GM19035 (cell line): ENCODE measurements around the gene ATP10B.
A peak's percentile ranks its signal among the peaks of the same experiment; 100 is the strongest.

ENCODE experiments used
- ATAC-seq: cut with Tn5 transposase; IDR thresholded peaks from one replicate; pipeline ENCODE4 v1.9.1; 2021; ENCODE audit not compliant: unreplicated experiment

The ATP10B gene

GRCh38 chr5:160697281-160697680, 154.7 kb downstream of the ATP10B start:
- no peak for ATAC-seq

GRCh38 chr5:160694896-160695295, 157.1 kb downstream of the ATP10B start:
- no peak for ATAC-seq

DNA sequence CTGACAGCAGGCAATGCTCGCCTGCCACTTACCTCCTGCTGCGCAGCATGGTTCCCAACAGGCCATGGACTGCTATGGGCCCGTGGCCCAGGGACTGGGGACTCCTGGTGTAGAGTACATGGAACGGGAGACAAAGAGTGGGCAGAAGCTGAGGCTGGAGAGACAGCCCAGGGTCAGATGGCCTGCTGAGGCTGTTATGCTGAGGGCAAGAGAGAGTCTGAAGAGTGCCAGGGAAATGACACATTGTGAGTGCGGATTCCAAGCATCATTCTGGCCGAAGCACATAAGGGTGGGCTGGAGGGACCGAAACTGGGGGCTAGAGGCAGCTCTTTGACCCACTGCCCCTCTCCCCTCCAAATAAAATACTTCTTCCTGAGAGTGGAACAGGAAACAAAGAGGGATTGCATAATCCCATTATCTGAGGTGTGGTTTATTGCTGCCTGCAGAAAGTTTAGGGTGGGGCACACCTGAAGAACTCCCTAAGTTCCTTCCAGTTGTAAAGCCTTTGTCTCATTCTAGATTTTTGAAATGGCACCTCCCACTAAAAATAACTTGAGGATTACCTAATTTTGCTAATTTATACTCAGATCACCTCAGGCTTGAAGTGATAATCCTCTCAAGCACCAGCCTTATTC, 158.1 kb downstream of the ATP10B start:
- ATAC-seq: no peak

GRCh38 chr5:160692271-160692670, 159.7 kb downstream of the ATP10B start:
- ATAC-seq: no peak

DNA sequence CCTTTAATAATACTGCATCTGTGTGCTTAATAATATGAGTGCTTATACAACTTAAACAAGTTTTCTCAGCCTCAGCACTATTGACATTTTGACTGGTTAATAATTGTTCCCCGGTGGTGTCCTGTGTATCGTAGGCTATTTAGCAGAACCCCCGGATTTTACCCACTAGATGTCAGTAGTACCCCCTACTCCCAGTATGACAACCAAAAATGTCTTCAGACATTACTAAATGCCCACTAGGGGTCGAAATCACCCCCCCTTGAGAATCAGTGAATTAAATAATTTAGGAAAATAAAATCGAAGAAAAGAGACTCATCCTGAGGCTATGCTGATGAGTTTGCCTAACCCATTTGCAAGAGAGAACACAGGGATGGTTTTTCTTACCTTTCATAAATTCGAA, 166.3 kb downstream of the ATP10B start:
- ATAC-seq: peak; percentile 74

DNA sequence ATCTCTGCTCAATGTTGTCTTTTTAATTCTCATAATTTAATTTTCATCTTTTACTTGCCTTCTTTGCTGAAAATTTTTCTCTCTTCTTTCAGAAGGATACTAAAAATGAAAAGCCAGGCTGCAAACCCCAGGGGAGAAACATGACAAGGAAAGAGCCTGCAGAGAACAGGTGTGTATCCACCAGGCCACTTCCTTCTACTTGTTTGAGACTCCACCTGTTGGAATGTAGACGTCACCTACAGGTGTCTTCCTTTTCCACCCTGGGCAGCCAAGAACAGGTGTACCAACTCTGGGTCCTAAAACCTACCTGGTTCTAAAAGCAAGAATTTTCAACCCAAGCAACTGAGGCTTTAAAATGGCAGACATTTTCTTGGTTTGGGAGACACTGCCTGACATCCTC, 166.8 kb downstream of the ATP10B start:
- ATAC-seq: no peak

DNA sequence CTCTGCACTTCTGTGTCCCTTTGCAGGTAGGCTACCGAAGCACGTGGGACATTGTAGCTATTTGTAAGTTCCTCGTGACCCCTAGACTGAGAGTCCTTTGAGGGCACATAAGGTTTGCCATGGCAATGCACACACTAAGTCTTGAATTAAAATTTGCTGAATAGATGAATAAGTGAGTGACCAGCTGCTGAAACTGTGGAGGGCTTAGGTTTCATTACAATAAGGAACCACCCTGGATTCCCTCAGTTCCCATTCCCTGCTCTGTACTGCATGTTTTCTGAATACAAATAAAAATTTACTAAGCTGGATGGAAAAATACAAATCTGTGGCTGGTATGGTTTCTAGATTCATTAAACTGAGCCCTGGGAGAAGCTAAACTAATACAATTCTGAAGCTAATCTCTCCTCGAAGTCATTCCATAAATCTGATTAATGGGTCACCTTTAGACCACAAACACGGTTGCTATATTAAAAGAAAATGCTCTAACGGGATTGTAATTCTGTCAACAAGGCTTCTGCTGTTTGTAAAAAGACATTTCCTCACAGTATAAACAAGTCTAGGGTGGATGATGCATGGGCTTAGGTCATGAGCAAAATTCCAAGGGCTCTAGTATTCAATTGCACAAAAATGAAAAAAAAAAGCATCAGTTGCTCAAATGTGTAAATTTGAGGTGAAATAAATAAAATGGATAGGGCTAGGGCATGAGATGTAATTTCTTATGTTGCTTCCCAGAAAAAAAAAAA, 172.3 kb downstream of the ATP10B start:
- no peak for ATAC-seq

GRCh38 chr5:160675988-160676387, 176.0 kb downstream of the ATP10B start:
- ATAC-seq: no peak

DNA sequence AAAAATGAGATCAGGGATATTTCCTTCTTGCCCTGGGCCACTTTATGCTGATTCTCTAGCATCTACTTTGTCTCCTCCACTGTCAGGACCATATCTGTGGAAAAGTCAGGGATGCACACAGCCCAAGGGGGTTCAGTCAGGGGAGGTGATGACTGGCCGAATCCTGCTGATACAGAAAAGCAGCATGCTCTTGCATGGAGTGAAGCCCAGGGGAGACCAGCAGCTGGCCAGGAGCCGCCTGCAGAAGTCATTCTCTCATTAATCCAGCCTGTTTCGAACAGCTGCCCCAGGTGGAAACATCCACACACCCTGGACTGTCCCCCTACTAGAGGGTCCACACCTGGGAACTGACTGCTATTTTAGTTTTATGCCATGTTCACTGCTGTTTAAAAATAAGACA, 177.1 kb downstream of the ATP10B start:
- no peak for ATAC-seq

GRCh38 chr5:160672521-160672920, 179.5 kb downstream of the ATP10B start:
- ATAC-seq: no peak

- ATAC-seq: no peak
These were observed 183.7 kb downstream of the ATP10B start for GRCh38 chr5:160668356-160668755.

- no peak for ATAC-seq
These were observed 184.9 kb downstream of the ATP10B start for GRCh38 chr5:160667160-160667559.

DNA sequence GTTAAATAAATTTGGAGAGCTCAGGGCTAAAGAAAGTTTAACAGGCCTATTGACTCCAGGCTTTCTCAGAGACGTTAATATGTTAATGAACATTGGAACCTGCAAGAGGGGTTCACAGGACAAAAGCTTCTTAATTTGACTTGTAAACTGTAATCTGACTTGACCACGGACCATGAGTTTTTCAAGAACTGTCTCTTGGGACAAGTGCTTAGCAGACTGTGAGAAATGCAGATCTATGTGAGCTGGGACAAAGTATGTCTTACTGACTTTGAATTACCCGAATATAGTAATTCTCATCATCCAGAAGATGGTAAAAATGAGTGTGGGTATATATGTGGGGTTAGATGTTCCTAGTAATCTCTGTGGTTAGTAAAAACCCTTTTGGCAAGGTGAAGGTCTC, 186.6 kb downstream of the ATP10B start:
- ATAC-seq: no peak

DNA sequence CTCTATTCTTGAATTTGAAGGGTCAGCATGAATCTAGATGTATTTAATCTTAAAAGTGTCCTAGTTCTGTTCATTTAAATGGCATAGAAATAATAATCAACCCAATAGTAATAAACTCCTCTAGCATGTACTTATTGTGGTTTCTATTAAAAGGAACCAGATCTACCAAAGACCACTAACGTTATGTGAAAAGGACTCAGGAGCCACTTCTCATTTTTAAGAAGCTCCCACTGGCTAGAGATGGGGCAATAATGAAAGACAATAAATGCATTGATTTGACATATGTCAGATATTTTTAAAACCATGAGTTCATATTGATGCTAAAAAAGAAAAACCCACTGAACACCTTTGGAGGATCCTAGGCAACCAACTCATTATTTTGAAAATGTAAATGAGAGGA, 191.9 kb downstream of the ATP10B start:
- ATAC-seq: no peak

DNA sequence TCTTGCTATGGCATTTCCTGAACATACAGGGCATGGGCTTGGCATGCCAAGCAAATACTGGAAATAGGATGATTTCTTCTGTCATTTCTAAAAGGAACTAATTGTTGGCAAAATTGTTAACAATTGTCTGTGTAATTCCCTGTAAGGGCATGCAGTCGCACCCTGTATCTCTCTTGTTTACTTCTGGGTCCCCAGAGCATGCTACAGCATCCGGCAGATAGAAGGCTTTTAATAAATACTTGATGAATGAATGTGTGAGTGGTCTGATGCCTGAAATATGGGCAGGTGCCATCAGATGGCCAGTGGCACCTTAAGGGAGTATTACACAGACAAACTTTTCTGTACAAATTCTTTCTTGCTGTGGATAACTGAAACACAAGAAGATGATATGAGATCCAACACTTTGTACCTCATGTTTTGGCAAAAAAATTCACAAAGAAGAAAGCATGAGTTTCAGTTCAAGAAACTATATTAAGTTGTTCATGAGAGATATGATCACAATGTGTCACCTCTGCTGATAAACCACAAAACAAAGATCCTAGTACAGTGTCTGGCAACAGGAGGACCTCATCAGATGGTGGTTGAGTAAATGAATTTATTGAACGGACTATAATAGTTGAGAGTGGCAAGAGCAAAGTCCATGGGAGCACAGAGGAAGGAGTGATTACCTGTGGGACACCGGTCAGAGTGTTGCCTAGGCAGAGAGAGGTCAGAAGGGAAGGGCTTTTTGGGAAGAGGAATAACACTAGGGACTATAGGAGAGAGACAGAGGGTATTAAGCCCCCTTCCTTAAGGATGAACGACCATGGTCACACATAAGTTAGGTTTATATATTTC, 194.2 kb downstream of the ATP10B start:
- ATAC-seq: no peak

DNA sequence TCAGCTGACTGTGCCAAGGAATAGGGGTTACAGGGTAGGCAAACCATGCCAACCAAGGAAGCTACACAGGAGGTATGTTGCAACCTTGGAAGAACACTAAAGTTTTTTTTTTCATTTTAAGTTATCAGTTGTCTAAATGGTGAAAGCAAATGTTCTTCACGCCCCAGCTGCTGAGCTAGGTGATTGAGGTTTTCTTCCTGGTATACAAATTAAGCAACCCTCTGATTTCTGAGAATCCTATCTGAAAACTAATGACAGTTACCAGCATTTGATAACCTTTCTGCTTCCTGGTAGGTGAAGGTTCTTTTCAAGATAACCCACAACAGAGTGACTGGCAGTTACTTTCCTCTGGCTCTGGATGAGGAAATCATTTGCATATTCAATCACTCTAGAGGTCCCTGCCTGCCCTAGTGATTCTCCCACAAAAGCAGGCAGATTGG, 194.9 kb downstream of the ATP10B start:
- no peak for ATAC-seq

- ATAC-seq: no peak
These were observed 196.3 kb downstream of the ATP10B start for GRCh38 chr5:160655717-160656116.

DNA sequence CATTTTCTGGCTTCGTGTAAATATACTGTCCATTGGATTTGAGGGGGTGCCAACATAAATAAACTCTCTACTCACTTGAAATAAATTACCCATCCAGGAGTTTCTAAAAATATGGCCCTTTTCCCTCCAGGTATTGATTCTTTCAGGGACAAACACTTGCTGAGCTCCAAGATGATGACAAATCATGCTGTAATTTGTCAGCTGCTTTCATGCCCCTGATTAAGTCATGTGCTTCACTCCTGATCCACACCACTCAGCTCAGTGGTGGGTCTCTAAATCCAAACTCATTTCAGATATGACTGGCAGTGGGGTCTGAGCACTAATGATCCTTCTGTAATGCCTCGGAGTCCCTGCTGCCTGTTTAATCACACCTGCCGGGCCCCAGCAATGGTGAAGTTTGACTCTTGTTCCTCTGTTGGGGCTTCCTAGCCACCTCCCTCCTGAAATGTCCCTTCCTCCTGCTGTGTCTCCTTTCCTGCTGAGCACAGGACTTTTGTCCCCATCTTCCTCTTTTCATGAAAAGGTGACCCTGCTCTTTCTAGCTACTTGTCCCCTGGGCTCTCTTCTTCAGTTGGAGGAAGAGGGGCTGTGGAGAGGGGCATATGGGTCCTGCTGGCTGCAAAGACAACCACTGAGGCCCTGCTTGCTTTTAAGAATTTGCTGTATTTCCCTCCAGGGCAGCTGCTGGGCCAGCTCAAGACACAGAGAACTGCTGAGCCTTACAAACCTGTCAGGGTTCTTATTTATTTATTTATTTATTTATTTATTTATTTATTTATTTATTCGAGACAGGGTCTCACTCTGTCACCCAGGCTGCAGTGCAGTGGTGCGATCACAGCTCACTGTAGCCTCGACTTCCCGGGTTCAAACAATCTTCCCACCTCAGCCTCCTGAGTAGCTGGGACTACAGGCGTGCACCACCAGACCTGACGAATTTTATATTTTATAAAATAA, 200.0 kb downstream of the ATP10B start:
- no peak for ATAC-seq

DNA sequence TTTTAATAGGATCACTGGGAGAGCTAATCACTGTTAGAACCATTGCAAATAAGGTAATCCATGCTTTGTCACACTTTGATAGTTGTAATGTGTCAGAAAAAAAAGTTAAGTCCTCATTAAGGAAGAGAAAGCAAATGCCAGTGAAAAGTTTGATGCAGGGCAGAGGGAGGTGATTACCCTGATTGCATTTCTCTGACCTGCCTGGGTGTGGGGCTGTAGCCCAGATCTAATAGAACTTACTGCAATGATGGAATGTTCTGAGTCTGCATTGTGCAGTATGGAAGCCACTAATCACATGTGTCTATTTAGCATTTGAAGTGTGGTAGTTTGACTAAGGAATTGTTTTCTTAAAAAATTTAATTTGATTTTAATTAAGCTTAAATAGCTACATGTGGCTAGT, 202.7 kb downstream of the ATP10B start:
- ATAC-seq: no peak

GRCh38 chr5:160646033-160646432, 206.0 kb downstream of the ATP10B start:
- ATAC-seq: no peak
